NOMO-1 treated with DMSO at 0.1 percent for 48 hours (cell line): ENCODE results near the gene KANSL3.
"Not testable (repeated sequence)": the region's sequence is repeated elsewhere in the genome, so short reads cannot be mapped to it uniquely, and the experiment has no call there.

ENCODE experiments used
- DNase-seq: peaks from one replicate; lab custom pipeline; 2025; ENCODE audit not compliant: unreplicated experiment; lab: John Stamatoyannopoulos, UW

KANSL3 gene

GRCh38 chr2:96564026-96564425, 74.1 kb downstream of the KANSL3 start:
- no peak for DNase-seq

GRCh38 chr2:96558485-96558884, 79.6 kb downstream of the KANSL3 start:
- DNase-seq, result no peak

- no peak for DNase-seq
These were observed 80.1 kb downstream of the KANSL3 start for GRCh38 chr2:96558061-96558460.

- DNase-seq, result not testable (repeated sequence)
These were observed 80.7 kb downstream of the KANSL3 start for GRCh38 chr2:96557421-96557820.

- peak; percentile 15 for DNase-seq
These were observed 81.4 kb downstream of the KANSL3 start for GRCh38 chr2:96556441-96557330.

- no peak for DNase-seq
These were observed 82.9 kb downstream of the KANSL3 start for GRCh38 chr2:96555146-96555610.

GRCh38 chr2:96554293-96555145, 83.6 kb downstream of the KANSL3 start:
- DNase-seq, result peak; percentile 32

GRCh38 chr2:96553957-96554292, 84.2 kb downstream of the KANSL3 start:
- not testable (repeated sequence) for DNase-seq

GRCh38 chr2:96553176-96553956, 84.7 kb downstream of the KANSL3 start:
- no peak for DNase-seq

GRCh38 chr2:96552315-96553175, 85.6 kb downstream of the KANSL3 start:
- no peak for DNase-seq

- no peak for DNase-seq
These were observed 86.4 kb downstream of the KANSL3 start for GRCh38 chr2:96551605-96552314.

GRCh38 chr2:96550787-96551604, 87.1 kb downstream of the KANSL3 start:
- no peak for DNase-seq

- no peak for DNase-seq
These were observed 87.9 kb downstream of the KANSL3 start for GRCh38 chr2:96549967-96550786.

GRCh38 chr2:96549466-96549785, 88.7 kb downstream of the KANSL3 start:
- DNase-seq, result no peak

GRCh38 chr2:96548558-96549465, 89.3 kb downstream of the KANSL3 start:
- no peak for DNase-seq

GRCh38 chr2:96547731-96548171, 90.4 kb downstream of the KANSL3 start:
- DNase-seq, result no peak

- DNase-seq, result no peak
These were observed 90.9 kb downstream of the KANSL3 start for GRCh38 chr2:96547203-96547641.
